ENCODE measurements around the gene VPS16.

GRCh38 chr20:2795451-2795850 is 45.1 kb upstream of the VPS16 start:
- TF ChIP-seq, protein P1, sequence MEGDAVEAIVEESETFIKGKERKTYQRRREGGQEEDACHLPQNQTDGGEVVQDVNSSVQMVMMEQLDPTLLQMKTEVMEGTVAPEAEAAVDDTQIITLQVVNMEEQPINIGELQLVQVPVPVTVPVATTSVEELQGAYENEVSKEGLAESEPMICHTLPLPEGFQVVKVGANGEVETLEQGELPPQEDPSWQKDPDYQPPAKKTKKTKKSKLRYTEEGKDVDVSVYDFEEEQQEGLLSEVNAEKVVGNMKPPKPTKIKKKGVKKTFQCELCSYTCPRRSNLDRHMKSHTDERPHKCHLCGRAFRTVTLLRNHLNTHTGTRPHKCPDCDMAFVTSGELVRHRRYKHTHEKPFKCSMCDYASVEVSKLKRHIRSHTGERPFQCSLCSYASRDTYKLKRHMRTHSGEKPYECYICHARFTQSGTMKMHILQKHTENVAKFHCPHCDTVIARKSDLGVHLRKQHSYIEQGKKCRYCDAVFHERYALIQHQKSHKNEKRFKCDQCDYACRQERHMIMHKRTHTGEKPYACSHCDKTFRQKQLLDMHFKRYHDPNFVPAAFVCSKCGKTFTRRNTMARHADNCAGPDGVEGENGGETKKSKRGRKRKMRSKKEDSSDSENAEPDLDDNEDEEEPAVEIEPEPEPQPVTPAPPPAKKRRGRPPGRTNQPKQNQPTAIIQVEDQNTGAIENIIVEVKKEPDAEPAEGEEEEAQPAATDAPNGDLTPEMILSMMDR (IDR thresholded peaks at IDR 0.05; ENCODE audit: insufficient read depth, low read depth, low read length): no peak
- no peak for TF ChIP-seq EZH2 (IDR thresholded peaks at IDR 0.05; ENCODE audit: insufficient read depth, low read length)

Data from astrocyte (in vitro differentiated cells and primary cell).